ENCODE results near the gene PSMD6.

PSMD6 gene

GRCh38 chr3:63980830-63981498 is 42.3 kb downstream of the PSMD6 start:
- TF ChIP-seq SPI1 (IDR thresholded peaks at IDR 0.05; ENCODE audit: borderline replicate concordance, low read depth) (no peak), REST (IDR thresholded peaks at IDR 0.05; ENCODE audit: insufficient replicate concordance, low read depth) (no peak)
- TF ChIP-seq, protein P1, sequence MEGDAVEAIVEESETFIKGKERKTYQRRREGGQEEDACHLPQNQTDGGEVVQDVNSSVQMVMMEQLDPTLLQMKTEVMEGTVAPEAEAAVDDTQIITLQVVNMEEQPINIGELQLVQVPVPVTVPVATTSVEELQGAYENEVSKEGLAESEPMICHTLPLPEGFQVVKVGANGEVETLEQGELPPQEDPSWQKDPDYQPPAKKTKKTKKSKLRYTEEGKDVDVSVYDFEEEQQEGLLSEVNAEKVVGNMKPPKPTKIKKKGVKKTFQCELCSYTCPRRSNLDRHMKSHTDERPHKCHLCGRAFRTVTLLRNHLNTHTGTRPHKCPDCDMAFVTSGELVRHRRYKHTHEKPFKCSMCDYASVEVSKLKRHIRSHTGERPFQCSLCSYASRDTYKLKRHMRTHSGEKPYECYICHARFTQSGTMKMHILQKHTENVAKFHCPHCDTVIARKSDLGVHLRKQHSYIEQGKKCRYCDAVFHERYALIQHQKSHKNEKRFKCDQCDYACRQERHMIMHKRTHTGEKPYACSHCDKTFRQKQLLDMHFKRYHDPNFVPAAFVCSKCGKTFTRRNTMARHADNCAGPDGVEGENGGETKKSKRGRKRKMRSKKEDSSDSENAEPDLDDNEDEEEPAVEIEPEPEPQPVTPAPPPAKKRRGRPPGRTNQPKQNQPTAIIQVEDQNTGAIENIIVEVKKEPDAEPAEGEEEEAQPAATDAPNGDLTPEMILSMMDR (IDR thresholded peaks at IDR 0.05; ENCODE audit: insufficient read depth, low read length): no peak
- Histone ChIP-seq H3K4me3 (replicated peaks; ENCODE audit: insufficient read depth, low read length) (no peak overlapping the region), H3K27ac (replicated peaks) (no peak overlapping the region), H3K27me3 (ENCODE audit: insufficient read depth, poor library complexity, severe bottlenecking) (no peaks in the 10 kb centered on the region)
- no peak for DNase-seq (ENCODE audit: low read depth in 1 of 2, low spot score in 1 of 2)

DNA sequence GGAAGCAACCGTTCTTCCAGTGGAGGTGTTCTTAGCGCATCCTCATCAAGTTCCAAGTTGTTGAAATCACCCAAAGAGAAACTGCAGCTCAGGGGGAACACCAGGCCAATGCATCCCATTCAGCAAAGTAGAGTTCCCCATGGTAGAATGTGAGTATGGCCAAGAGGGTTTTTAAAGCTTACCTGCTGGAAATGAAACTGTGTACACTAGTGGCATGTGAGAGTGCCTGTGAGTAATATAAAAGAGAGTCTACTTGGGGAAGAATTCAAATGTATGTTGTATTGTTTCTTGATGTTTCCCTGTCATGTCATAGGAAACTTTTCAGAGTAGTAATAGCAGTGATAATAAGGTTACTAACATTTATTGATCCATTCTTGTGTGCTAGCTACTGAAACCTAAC is 43.3 kb downstream of the PSMD6 start:
- H3K27me3 ChIP-seq (ENCODE audit: insufficient read depth, poor library complexity, severe bottlenecking): no peaks in the 10 kb centered on the region
- TF ChIP-seq REST (IDR thresholded peaks at IDR 0.05; ENCODE audit: insufficient replicate concordance, low read depth): no peak
- H3K4me3 ChIP-seq (replicated peaks; ENCODE audit: insufficient read depth, low read length): no peak overlapping the region
- no peak for DNase-seq (ENCODE audit: low read depth in 1 of 2, low spot score in 1 of 2)
- H3K27ac ChIP-seq (replicated peaks): no peak overlapping the region

GRCh38 chr3:63979093-63979885 is 44.0 kb downstream of the PSMD6 start:
- TF ChIP-seq POLR2AphosphoS5 (IDR thresholded peaks at IDR 0.05; ENCODE audit: low read depth) (no peak), GABPA (IDR thresholded peaks at IDR 0.05; ENCODE audit: low read depth) (no peak), SPI1 (IDR thresholded peaks at IDR 0.05; ENCODE audit: borderline replicate concordance, low read depth) (no peak), REST (IDR thresholded peaks at IDR 0.05; ENCODE audit: insufficient replicate concordance, low read depth) (no peak)
- TF ChIP-seq, protein P1 (IDR thresholded peaks at IDR 0.05; ENCODE audit: insufficient read depth, low read length): no peak
- Histone ChIP-seq H3K4me3 (replicated peaks; ENCODE audit: insufficient read depth, low read length) (no peak overlapping the region), H3K27ac (replicated peaks) (no peak overlapping the region), H3K27me3 (ENCODE audit: insufficient read depth, poor library complexity, severe bottlenecking) (no peaks in the 10 kb centered on the region)
- no peak for DNase-seq (ENCODE audit: low read depth in 1 of 2, low spot score in 1 of 2)
